Activated CD4-positive, alpha-beta memory T cell treated with anti-CD3 and anti-CD28 coated beads for 36 hours (primary cell): ENCODE results near the gene LRRC63. TPM values are rescaled to one million over a fixed set of nuclear protein-coding genes. Genes with fewer than 3 reads are reported as not detected.

ENCODE experiments used
- CTCF ChIA-PET: fragments of 350-600 bp; sonication (Branson Sonifier 250); formaldehyde crosslinking; loops from one replicate; lab custom pipeline; 2021; ENCODE audit warnings: antibody characterized with exemption, inconsistent platforms; lab: Charles Lee
- POLR2A ChIA-PET: fragments of 350-600 bp; sonication (Branson Sonifier 250); formaldehyde crosslinking; loops from one replicate; lab custom pipeline; 2021; ENCODE audit warnings: antibody characterized with exemption; lab: Charles Lee
- DNase-seq: peaks from one replicate; pipeline ENCODE4 v3.0.0-alpha.2; 2020
- H3K27ac Mint-ChIP-seq: one replicate; pipeline ENCODE4 v1.8.0; 2021; ENCODE audit warnings: mixed read lengths
- H3K27me3 Mint-ChIP-seq: one replicate; pipeline ENCODE4 v1.8.0; 2021; ENCODE audit warnings: mixed read lengths
- H3K36me3 Mint-ChIP-seq: one replicate; pipeline ENCODE4 v1.8.0; 2021; ENCODE audit warnings: mixed read lengths
- H3K4me1 Mint-ChIP-seq: one replicate; pipeline ENCODE4 v1.8.0; 2021; ENCODE audit warnings: low read depth, mixed read lengths
- H3K4me3 Mint-ChIP-seq: one replicate; pipeline ENCODE4 v1.8.0; 2021; ENCODE audit warnings: mild to moderate bottlenecking, mixed read lengths
- H3K9me3 Mint-ChIP-seq: one replicate; pipeline ENCODE4 v1.8.0; 2021; ENCODE audit warnings: mixed read lengths
- intact Hi-C: fragments of 100-400 bp; cut with micrococcal nuclease; formaldehyde crosslinking; loops from one replicate; pipeline ENCODE4 v1.15.1; 2023
- total RNA-seq, 2 experiments: library from RNA; stranded (reverse); gene quantifications; one replicate each; pipeline ENCODE4 v1.2.3, GENCODE V29; 2021

The LRRC63 gene
- total RNA-seq, 2 experiments from 2014 or later = 0.45 to 0.63 TPM

GRCh38 chr13:46179969-46180763 lies 31.6 kb upstream of the LRRC63 start:
- intact Hi-C loops = loop anchor here (5.0 kb wide), 5 partner anchors 372 to 838 kb away; partner anchors contain the start of genes LRCH1, SLC25A30 and TPT1
- Mint-ChIP-seq H3K9me3 (no peaks in the 10 kb centered on the region), H3K36me3 (peaks cover 50% of the 10 kb centered on the region), H3K27ac (peak overlapping the region; percentile 96), H3K4me3 (peak overlapping the region; percentile 97), H3K27me3 (no peaks in the 10 kb centered on the region), H3K4me1 (peaks cover 61% of the 10 kb centered on the region)
- POLR2A ChIA-PET = interaction anchor here (10.9 kb wide), 1 partner anchor 11 kb away, joined by 239 read pairs; no protein-coding TSS in a partner anchor
- DNase-seq = no peak
- CTCF ChIA-PET = interaction anchor here (6.8 to 13.5 kb wide), 2 partner anchors 11 to 20 kb away, joined by 81 to 164 read pairs; no protein-coding TSS in a partner anchor

- CTCF ChIA-PET = interaction anchor here (0.6 to 6.8 kb wide), 4 partner anchors 13 to 140 kb away, joined by 3 to 81 read pairs (median 16); no protein-coding TSS in a partner anchor
- Mint-ChIP-seq H3K4me3 (peak overlapping the region; percentile 97), H3K9me3 (no peaks in the 10 kb centered on the region), H3K36me3 (peaks cover 41% of the 10 kb centered on the region), H3K27me3 (no peaks in the 10 kb centered on the region), H3K4me1 (peaks cover 53% of the 10 kb centered on the region), H3K27ac (peak overlapping the region; percentile 96)
- intact Hi-C loops = loop anchor here (5.0 kb wide), 3 partner anchors 714 to 839 kb away; partner anchors contain the start of genes SLC25A30 and TPT1
- POLR2A ChIA-PET = interaction anchor here (0.9 to 10.9 kb wide), 4 partner anchors 12 to 129 kb away, joined by 3 to 239 read pairs (median 4); partner anchors contain the start of gene ZC3H13
- no peak for DNase-seq
Measured at GRCh38 chr13:46181377-46181839, 30.3 kb upstream of the LRRC63 start.

- H3K27me3 Mint-ChIP-seq = no peaks in the 10 kb centered on the region
- H3K36me3 Mint-ChIP-seq = peaks cover 37% of the 10 kb centered on the region
- peak within 1 kb of the TSS; percentile 97 for H3K4me3 Mint-ChIP-seq
- H3K9me3 Mint-ChIP-seq = no peaks in the 10 kb centered on the region
- CTCF ChIA-PET = interaction anchor here (0.6 to 6.8 kb wide), 4 partner anchors 13 to 139 kb away, joined by 3 to 81 read pairs (median 16); no protein-coding TSS in a partner anchor
- H3K4me1 Mint-ChIP-seq = peaks cover 47% of the 10 kb centered on the region
- H3K27ac Mint-ChIP-seq = peak within 1 kb of the TSS; percentile 96
- intact Hi-C loops = loop anchor here (1.0 to 5.0 kb wide), 7 partner anchors 14 to 840 kb away; partner anchors contain the start of genes SLC25A30 and TPT1
- peak; percentile 87 for DNase-seq
- POLR2A ChIA-PET = interaction anchor here (0.6 to 10.9 kb wide), 7 partner anchors 13 to 130 kb away, joined by 3 to 239 read pairs (median 4); partner anchors contain the start of gene ZC3H13
Measured at GRCh38 chr13:46181840-46182490, 29.8 kb upstream of the LRRC63 start, which contains the start of gene LCP1. Gene LCP1, minus strand, starts transcription at chr13:46182177. Its CDS starts 22,515 bp downstream, at chr13:46159662.

- H3K36me3 Mint-ChIP-seq = peaks cover 33% of the 10 kb centered on the region
Measured at GRCh38 chr13:46182491-46182877, 29.2 kb upstream of the LRRC63 start.

GRCh38 chr13:46183018-46183946 lies 28.4 kb upstream of the LRRC63 start:
- intact Hi-C loops = loop anchor here (5.0 kb wide), 3 partner anchors 716 to 841 kb away; partner anchors contain the start of genes SLC25A30 and TPT1
- ChIA-PET POLR2A (interaction anchor here (1.1 to 10.9 kb wide), 5 partner anchors 14 to 112 kb away, joined by 3 to 239 read pairs (median 4); no protein-coding TSS in a partner anchor), CTCF (interaction anchor here (0.5 to 6.8 kb wide), 5 partner anchors 9 to 376 kb away, joined by 3 to 81 read pairs (median 4); no protein-coding TSS in a partner anchor)
- no peaks in the 10 kb centered on the region for H3K27me3 Mint-ChIP-seq
- peaks cover 25% of the 10 kb centered on the region for H3K36me3 Mint-ChIP-seq
- H3K9me3 Mint-ChIP-seq = no peaks in the 10 kb centered on the region
- H3K27ac Mint-ChIP-seq = peak overlapping the region; percentile 96
- DNase-seq = no peak
- H3K4me3 Mint-ChIP-seq = peak overlapping the region; percentile 97
- H3K4me1 Mint-ChIP-seq = peaks cover 38% of the 10 kb centered on the region

More at GRCh38 chr13:46182491-46182877, 29.2 kb upstream of the LRRC63 start:
- H3K27me3 Mint-ChIP-seq = no peaks in the 10 kb centered on the region
- H3K27ac Mint-ChIP-seq = peak overlapping the region; percentile 96
- H3K9me3 Mint-ChIP-seq = no peaks in the 10 kb centered on the region
- H3K4me3 Mint-ChIP-seq = peak overlapping the region; percentile 97
- ChIA-PET POLR2A (interaction anchor here (0.6 to 10.9 kb wide), 7 partner anchors 13 to 130 kb away, joined by 3 to 239 read pairs (median 4); partner anchors contain the start of gene ZC3H13), CTCF (interaction anchor here (0.9 to 6.8 kb wide), 4 partner anchors 8 to 139 kb away, joined by 3 to 81 read pairs (median 16); no protein-coding TSS in a partner anchor)
- H3K4me1 Mint-ChIP-seq = peaks cover 45% of the 10 kb centered on the region
- DNase-seq = no peak
- intact Hi-C loops = loop anchor here (1.0 to 5.0 kb wide), 7 partner anchors 14 to 840 kb away; partner anchors contain the start of genes SLC25A30 and TPT1

- ChIA-PET CTCF (interaction anchor here (0.9 to 2.8 kb wide), 4 partner anchors 19 to 58 kb away, joined by 4 to 21 read pairs (median 6); no protein-coding TSS in a partner anchor), POLR2A (no interaction called here)
- Mint-ChIP-seq H3K9me3 (no peaks in the 10 kb centered on the region), H3K27ac (peak overlapping the region; percentile 96), H3K27me3 (no peaks in the 10 kb centered on the region), H3K36me3 (peaks cover 18% of the 10 kb centered on the region), H3K4me1 (peaks cover 35% of the 10 kb centered on the region), H3K4me3 (peak overlapping the region; percentile 97)
- peak; percentile 87 for DNase-seq
- intact Hi-C loops = loop anchor here (1.0 to 5.0 kb wide), 5 partner anchors 27 to 842 kb away; partner anchors contain the start of genes LRRC63, SLC25A30, TPT1 and ZC3H13
Measured at GRCh38 chr13:46184277-46184699, 27.4 kb upstream of the LRRC63 start.

- ChIA-PET CTCF (interaction anchor here (0.8 to 2.8 kb wide), 8 partner anchors 12 to 59 kb away, joined by 3 to 21 read pairs (median 4); no protein-coding TSS in a partner anchor), POLR2A (interaction anchor here (0.6 to 0.8 kb wide), 2 partner anchors 22 to 36 kb away, joined by 4 to 6 read pairs; no protein-coding TSS in a partner anchor)
- intact Hi-C loops = no loop called here
- Mint-ChIP-seq H3K36me3 (peaks cover 7% of the 10 kb centered on the region), H3K9me3 (no peaks in the 10 kb centered on the region), H3K4me1 (peaks cover 32% of the 10 kb centered on the region), H3K4me3 (no peak overlapping the region), H3K27me3 (no peaks in the 10 kb centered on the region), H3K27ac (peak overlapping the region; percentile 96)
- no peak for DNase-seq
Measured at GRCh38 chr13:46185634-46186033, 26.1 kb upstream of the LRRC63 start.

- no peaks in the 10 kb centered on the region for H3K4me1 Mint-ChIP-seq
- H3K27me3 Mint-ChIP-seq = no peaks in the 10 kb centered on the region
- intact Hi-C loops = no loop called here
- POLR2A ChIA-PET = interaction anchor here (0.6 kb wide), 1 partner anchor 774 kb away, joined by 3 read pairs; the partner anchor contains the start of gene SLC25A30
- CTCF ChIA-PET = interaction anchor here (0.8 kb wide), 1 partner anchor 67 kb away, joined by 3 read pairs; no protein-coding TSS in a partner anchor
- no peak overlapping the region for H3K27ac Mint-ChIP-seq
- H3K9me3 Mint-ChIP-seq = no peaks in the 10 kb centered on the region
- DNase-seq = no peak
- H3K36me3 Mint-ChIP-seq = no peaks in the 10 kb centered on the region
- H3K4me3 Mint-ChIP-seq = no peak overlapping the region
Measured at GRCh38 chr13:46192412-46192811, 19.3 kb upstream of the LRRC63 start.

- POLR2A ChIA-PET = no interaction called here
Measured at GRCh38 chr13:46195016-46195415, 16.7 kb upstream of the LRRC63 start.

More at GRCh38 chr13:46195016-46195415, 16.7 kb upstream of the LRRC63 start:
- H3K4me1 Mint-ChIP-seq = peaks cover 5% of the 10 kb centered on the region
- DNase-seq = no peak
- H3K27me3 Mint-ChIP-seq = no peaks in the 10 kb centered on the region
- intact Hi-C loops = no loop called here
- H3K9me3 Mint-ChIP-seq = no peaks in the 10 kb centered on the region
- no peak overlapping the region for H3K4me3 Mint-ChIP-seq
- H3K27ac Mint-ChIP-seq = no peak overlapping the region
- no peaks in the 10 kb centered on the region for H3K36me3 Mint-ChIP-seq
- CTCF ChIA-PET = no interaction called here
